HepG2 (cell line): ENCODE results near the gene NUDT14. TPM values are rescaled to one million over a fixed set of nuclear protein-coding genes. Genes with fewer than 3 reads are reported as not detected.

Source experiments
- ATAC-seq: fragments of 200-7000 bp; cut with Tn5 transposase; 3 replicates; pipeline ENCODE4 v1.9.1; 2020; ENCODE audit warnings: mild to moderate bottlenecking, moderate library complexity
- BruUV-seq: library from RNA; stranded (reverse); fragments of 400-500 nt; replicated peaks from 2 replicates; lab custom pipeline; 2021; lab: Mats Ljungman, UMichigan
- CTCF ChIA-PET: fragments of 300-600 bp; formaldehyde crosslinking; extraction: SDS; loops from one replicate; lab custom pipeline; 2021; ENCODE audit warnings: low total read pairs, inconsistent platforms, low intra/inter-chr PET ratio; lab: Yijun Ruan, JAX
- POLR2A ChIA-PET: fragments of 350-600 bp; sonication (Branson Sonifier 250); formaldehyde crosslinking; loops from one replicate; lab custom pipeline; 2020; ENCODE audit warnings: antibody characterized with exemption, inconsistent platforms; lab: Yijun Ruan, JAX
- DNase-seq: peaks from one replicate; pipeline ENCODE4 v3.0.0-alpha.2; 2015; ENCODE audit warnings: low spot score
- FAIRE-seq: peaks from 3 replicates; lab custom pipeline; 2011; peaks lifted over from hg19 to GRCh38; lab: Jason Lieb, UNC
- H2AFZ ChIP-seq: one replicate; pipeline ENCODE4 v1.6.1; 2011; ENCODE audit warnings: low read length, inconsistent platforms
- H3K27ac ChIP-seq: fragments of 300-600 bp; 3 replicates; pipeline ENCODE4 v1.8.0; 2011; ENCODE audit warnings: mixed run types, mild to moderate bottlenecking, mixed read lengths, low read length, inconsistent platforms; ENCODE audit not compliant: insufficient read depth; ENCODE audit errors: extremely low read length
- H3K27me3 ChIP-seq, 2 experiments: fragments of 200-600 bp in 1 of 2; 2 replicates in 1 of 2; 3 replicates in 1 of 2; pipeline versions ENCODE4 v1.6.0 to v1.8.0; 2011; ENCODE audit warnings: low read length in 2 of 2, mild to moderate bottlenecking in 2 of 2, moderate library complexity in 2 of 2, inconsistent platforms in 1 of 2; ENCODE audit not compliant: insufficient read depth in 2 of 2, control insufficient read depth in 1 of 2
- H3K36me3 ChIP-seq, 2 experiments: fragments of 200-600 bp in 1 of 2; replicated peaks in 1 of 2; 2 replicates in 1 of 2; 3 replicates in 1 of 2; pipeline versions ENCODE4 v1.5.1 to v1.8.0; 2011; ENCODE audit warnings: low read length in 2 of 2, inconsistent platforms in 1 of 2; ENCODE audit not compliant: insufficient read depth in 2 of 2, control insufficient read depth in 1 of 2
- H3K4me1 ChIP-seq: 2 replicates; pipeline ENCODE4 v1.5.1; 2012; ENCODE audit warnings: low read length, inconsistent platforms; ENCODE audit not compliant: insufficient read depth
- H3K4me2 ChIP-seq: 2 replicates; pipeline ENCODE4 v1.6.0; 2011; ENCODE audit warnings: low read depth, low read length, inconsistent platforms
- H3K4me3 ChIP-seq, 3 experiments: fragments of 200-600 bp in 1 of 3; sonication (generic), shearing (Covaris generic) in 1 of 3; replicated peaks in 1 of 3; 2 replicates each; pipeline ENCODE4 v1.5.1; 2011 to 2016; ENCODE audit warnings: low read length in 3 of 3, inconsistent platforms in 2 of 3, low read depth in 2 of 3, mild to moderate bottlenecking in 2 of 3, control low read depth in 1 of 3, mixed read lengths in 1 of 3; ENCODE audit not compliant: insufficient read depth in 1 of 3
- H3K79me2 ChIP-seq: one replicate; pipeline ENCODE4 v1.6.1; 2011; ENCODE audit warnings: low read length, inconsistent platforms; ENCODE audit not compliant: insufficient read depth
- H3K9ac ChIP-seq: 2 replicates; pipeline ENCODE4 v1.6.0; 2011; ENCODE audit warnings: mild to moderate bottlenecking, low read depth, low read length, inconsistent platforms; ENCODE audit not compliant: insufficient read depth
- H3K9me3 ChIP-seq: 2 replicates; pipeline ENCODE4 v1.5.1; 2012; ENCODE audit warnings: mild to moderate bottlenecking, low read length
- H4K20me1 ChIP-seq: 2 replicates; pipeline ENCODE4 v1.6.0; 2011; ENCODE audit warnings: inconsistent platforms, mild to moderate bottlenecking, low read length, moderate library complexity; ENCODE audit not compliant: insufficient read depth
- CC2D1A ChIP-seq: sonication (generic); formaldehyde crosslinking; IDR thresholded peaks from 2 replicates; pipeline ENCODE4 v1.8.1; 2023; ENCODE audit warnings: mild to moderate bottlenecking, missing genetic modification reagents
- CTCF ChIP-seq: sonication (generic); formaldehyde crosslinking; IDR thresholded peaks from 2 replicates; pipeline ENCODE4 v1.5.0; 2020; ENCODE audit warnings: mild to moderate bottlenecking, missing genetic modification reagents, moderate library complexity
- GTF3A ChIP-seq: sonication (generic); formaldehyde crosslinking; conservative IDR thresholded peaks from 2 replicates; pipeline ENCODE4 v1.4.0; 2020; ENCODE audit warnings: mild to moderate bottlenecking, missing genetic modification reagents
- HNRNPL ChIP-seq: fragments of 200-400 bp; formaldehyde crosslinking; IDR thresholded peaks from 2 replicates; pipeline ENCODE4 v1.6.1; 2017; ENCODE audit warnings: mild to moderate bottlenecking, low read depth, low read length
- SOX13 ChIP-seq, 3 experiments: fragments of 450-650 bp in 1 of 3; sonication (generic) in 1 of 3; formaldehyde crosslinking in 1 of 3; IDR thresholded peaks in 2 of 3; conservative IDR thresholded peaks in 1 of 3; 2 replicates each; pipeline versions ENCODE4 v1.5.0 to v1.6.1; 2016 to 2020; ENCODE audit warnings: antibody characterized with exemption in 1 of 3, mild to moderate bottlenecking in 1 of 3, missing compliant biosample characterization in 1 of 3, missing genetic modification reagents in 1 of 3, moderate library complexity in 1 of 3
- SP140L ChIP-seq: sonication (generic); formaldehyde crosslinking; IDR thresholded peaks from 2 replicates; pipeline ENCODE4 v1.4.0; 2020; ENCODE audit warnings: missing genetic modification reagents, borderline replicate concordance
- ZMYM2 ChIP-seq: sonication (generic); formaldehyde crosslinking; IDR thresholded peaks from 2 replicates; pipeline ENCODE4 v1.8.0; 2022; ENCODE audit warnings: mild to moderate bottlenecking, missing genetic modification reagents
- ZNF234 ChIP-seq: sonication (generic); formaldehyde crosslinking; conservative IDR thresholded peaks from 2 replicates; pipeline ENCODE4 v1.5.1; 2020; ENCODE audit warnings: mild to moderate bottlenecking, missing genetic modification reagents
- ZNF292 ChIP-seq: sonication (generic); formaldehyde crosslinking; IDR thresholded peaks from 2 replicates; pipeline ENCODE4 v1.8.1; 2022; ENCODE audit warnings: mild to moderate bottlenecking, low read depth, missing genetic modification reagents, borderline replicate concordance
- ZNF546 ChIP-seq: sonication (generic); formaldehyde crosslinking; conservative IDR thresholded peaks from 2 replicates; pipeline ENCODE4 v1.8.1; 2023; ENCODE audit warnings: mild to moderate bottlenecking, missing genetic modification reagents
- WGBS: methylation state at CpG from one replicate; pipeline ENCODE4 v1.1.6; 2017; ENCODE audit warnings: low lambda C conversion rate; 5-methylcytosine and 5-hydroxymethylcytosine counted together
- in situ Hi-C: cut with HindIII; loops from 2 replicates; pipeline ENCODE4 v1.10.0; 2017; ENCODE audit warnings: low pct_unique_long_range_greater_than_20kb; ENCODE audit not compliant: extremely low pct_ligation_motif_present
- intact Hi-C: fragments of 100-400 bp; cut with micrococcal nuclease; formaldehyde crosslinking; loops from one replicate; pipeline ENCODE4 v1.10.0; 2022; ENCODE audit not compliant: unreplicated experiment
- polyA plus RNA-seq, 8 experiments: library from polyadenylated mRNA; depleted of rRNA in 3 of 8; stranded (reverse) in 7 of 8; unstranded in 1 of 8; fragments of >200 nt; fragmentation: Illumina TruSeq in 4 of 8; extraction: Trizol in 4 of 8; gene quantifications; 2 replicates each; pipeline versions ENCODE4 v1.2.1 to v1.2.3, GENCODE V29; 2011 to 2016; ENCODE audit warnings: low read depth in 4 of 8, missing spikeins in 1 of 8, mixed read lengths in 1 of 8; ENCODE audit not compliant: insufficient read depth in 1 of 8
- total RNA-seq, 5 experiments: library from RNA; depleted of rRNA; stranded (reverse); fragments of >200 nt; fragmentation: Illumina TruSeq; extraction: Trizol; gene quantifications; 2 replicates each; pipeline ENCODE4 v1.2.3, GENCODE V29; 2016; ENCODE audit warnings: low read depth in 1 of 5
- TF ChIP-seq, protein P1 (sequence below): sonication (generic); formaldehyde crosslinking; IDR thresholded peaks from 2 replicates; pipeline ENCODE4 v1.8.1; 2022; ENCODE audit warnings: low read depth, mild to moderate bottlenecking, missing genetic modification reagents

Gene NUDT14
- total and polyA plus RNA-seq, 2 of the 13 experiments (the other 11 are each of a cell fraction or from before 2014, with no cell fraction given) = 5.8 to 6.1 TPM

DNA sequence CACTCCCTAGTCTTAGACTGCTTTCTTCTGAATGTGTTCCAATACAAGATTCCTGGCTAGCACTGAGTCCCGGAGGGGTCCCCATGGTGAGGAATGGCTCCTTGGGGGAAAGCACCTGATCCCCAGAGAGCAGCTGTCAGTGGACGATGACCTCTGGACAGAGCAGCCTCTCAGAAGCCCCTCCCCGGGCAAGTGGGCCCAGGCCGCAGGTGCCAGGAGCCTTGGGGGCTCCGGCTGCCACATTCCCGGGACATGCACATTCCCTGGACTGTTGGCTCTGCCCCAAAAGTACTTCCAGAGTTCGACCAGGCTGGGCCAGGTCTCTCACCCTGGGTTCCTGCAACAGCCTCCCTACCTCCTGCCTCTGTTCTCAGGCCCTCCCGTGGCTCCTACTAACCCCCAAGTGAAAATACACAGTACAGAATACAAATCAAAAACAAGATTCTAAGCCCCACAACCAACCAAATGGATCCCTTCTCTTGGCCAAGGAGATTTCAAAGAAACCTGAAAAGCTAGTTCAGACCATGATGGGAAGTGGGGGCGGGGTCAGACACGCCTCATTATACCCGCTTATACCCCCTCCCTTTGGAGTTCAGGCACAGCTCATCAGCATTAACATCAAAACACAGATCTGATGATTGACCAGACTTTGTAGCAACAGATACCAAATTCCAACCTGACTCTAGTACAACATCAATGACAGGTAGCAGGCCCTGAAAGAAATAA, 43.9 kb upstream of the NUDT14 start:
- Histone ChIP-seq H4K20me1 (no peaks in the 10 kb centered on the region), H3K4me2 (no peak overlapping the region), H2AFZ (no peak overlapping the region), H3K36me3 (peaks cover 15 to 40% of the 10 kb centered on the region in 2 experiments; a peak in 4 of 5 replicates), H3K9me3 (no peaks in the 10 kb centered on the region), H3K4me3 (no peak overlapping the region), H3K4me1 (no peaks in the 10 kb centered on the region), H3K79me2 (no peaks in the 10 kb centered on the region), H3K27ac (no peak overlapping the region), H3K27me3 (no peaks in the 10 kb centered on the region), H3K9ac (no peak overlapping the region)
- WGBS = 97% methylated on average over 7 of the region's 11 CpGs
- intact Hi-C loops = no loop called here
- ATAC-seq (no peak), DNase-seq (no peak), FAIRE-seq (no peak)
- in situ Hi-C loops = no loop called here
- BruUV-seq = no TSS peak
- TF ChIP-seq GTF3A (CRISPR knock-in tag) (no peak), ZNF546 (CRISPR knock-in tag) (no peak)
- POLR2A ChIA-PET = no interaction called here
- CTCF ChIA-PET = no interaction called here

- H3K4me3 ChIP-seq = no peak overlapping the region
- CTCF ChIA-PET = no interaction called here
- 96% methylated on average over 15 of the region's 15 CpGs for WGBS
- H4K20me1 ChIP-seq = no peaks in the 10 kb centered on the region
- DNase-seq = no peak
- POLR2A ChIA-PET = no interaction called here
- H3K36me3 ChIP-seq = peaks cover 18 to 42% of the 10 kb centered on the region in 2 experiments; a peak in 4 of 5 replicates
- H2AFZ ChIP-seq = no peak overlapping the region
- no peak for ATAC-seq
- in situ Hi-C loops (no loop called here), intact Hi-C loops (no loop called here)
- H3K79me2 ChIP-seq = no peaks in the 10 kb centered on the region
- no peak overlapping the region for H3K27ac ChIP-seq
- no peaks in the 10 kb centered on the region for H3K4me1 ChIP-seq
- no peaks in the 10 kb centered on the region for H3K9me3 ChIP-seq
- no peak for FAIRE-seq
- no peak overlapping the region for H3K9ac ChIP-seq
- BruUV-seq = no TSS peak
- H3K4me2 ChIP-seq = no peak overlapping the region
- H3K27me3 ChIP-seq = no peaks in the 10 kb centered on the region
- TF ChIP-seq ZMYM2 (CRISPR knock-in tag) (no peak), SP140L (CRISPR knock-in tag) (no peak), ZNF234 (CRISPR knock-in tag) (no peak), SOX13 (IDR thresholded peaks at IDR 0.05) (no peak), SOX13 (CRISPR knock-in tag; conservative IDR thresholded peaks at IDR 0.05 in 1 of 2, IDR thresholded peaks at IDR 0.05 in 1 of 2) (no peak), ZNF292 (CRISPR knock-in tag) (no peak), CC2D1A (CRISPR knock-in tag) (no peak), HNRNPL (no peak), CTCF (CRISPR knock-in tag) (no peak)
- TF ChIP-seq, protein P1, sequence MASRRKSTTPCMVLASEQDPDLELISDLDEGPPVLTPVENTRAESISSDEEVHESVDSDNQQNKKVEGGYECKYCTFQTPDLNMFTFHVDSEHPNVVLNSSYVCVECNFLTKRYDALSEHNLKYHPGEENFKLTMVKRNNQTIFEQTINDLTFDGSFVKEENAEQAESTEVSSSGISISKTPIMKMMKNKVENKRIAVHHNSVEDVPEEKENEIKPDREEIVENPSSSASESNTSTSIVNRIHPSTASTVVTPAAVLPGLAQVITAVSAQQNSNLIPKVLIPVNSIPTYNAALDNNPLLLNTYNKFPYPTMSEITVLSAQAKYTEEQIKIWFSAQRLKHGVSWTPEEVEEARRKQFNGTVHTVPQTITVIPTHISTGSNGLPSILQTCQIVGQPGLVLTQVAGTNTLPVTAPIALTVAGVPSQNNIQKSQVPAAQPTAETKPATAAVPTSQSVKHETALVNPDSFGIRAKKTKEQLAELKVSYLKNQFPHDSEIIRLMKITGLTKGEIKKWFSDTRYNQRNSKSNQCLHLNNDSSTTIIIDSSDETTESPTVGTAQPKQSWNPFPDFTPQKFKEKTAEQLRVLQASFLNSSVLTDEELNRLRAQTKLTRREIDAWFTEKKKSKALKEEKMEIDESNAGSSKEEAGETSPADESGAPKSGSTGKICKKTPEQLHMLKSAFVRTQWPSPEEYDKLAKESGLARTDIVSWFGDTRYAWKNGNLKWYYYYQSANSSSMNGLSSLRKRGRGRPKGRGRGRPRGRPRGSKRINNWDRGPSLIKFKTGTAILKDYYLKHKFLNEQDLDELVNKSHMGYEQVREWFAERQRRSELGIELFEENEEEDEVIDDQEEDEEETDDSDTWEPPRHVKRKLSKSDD (CRISPR knock-in tag) = no peak
Observed at GRCh38 chr14:105223770-105224544, 42.8 kb upstream of the NUDT14 start.
